OCI-LY7 (cell line): Measurements from ENCODE around the gene RHNO1. TPM values are rescaled to one million over a fixed set of nuclear protein-coding genes. Genes with fewer than 3 reads are reported as not detected.
A peak's percentile ranks its signal among the peaks of the same experiment; 100 is the strongest.

Experiments used
- BruUV-seq: library from RNA; stranded (reverse); fragments of 400-500 nt; replicated peaks from 2 replicates; lab custom pipeline; 2021; lab: Mats Ljungman, UMichigan
- CTCF ChIA-PET: fragments of 300-600 bp; sonication (Branson Sonifier 250); formaldehyde crosslinking; loops from one replicate; lab custom pipeline; 2022; ENCODE audit warnings: antibody characterized with exemption; ENCODE audit not compliant: unreplicated experiment; lab: Charles Lee
- POLR2A ChIA-PET: fragments of 300-600 bp; sonication (Branson Sonifier 250); formaldehyde crosslinking; loops from one replicate; lab custom pipeline; 2022; ENCODE audit warnings: antibody characterized with exemption; lab: Charles Lee
- DNase-seq: peaks from one replicate; pipeline ENCODE4 v3.0.0-alpha.2; 2015; ENCODE audit warnings: low spot score
- H2AFZ ChIP-seq: fragments of 200-600 bp; sonication (generic), shearing (Covaris generic); 2 replicates; pipeline ENCODE4 v1.6.1; 2014; ENCODE audit warnings: mild to moderate bottlenecking, antibody characterized with exemption, low read length, moderate library complexity
- H3K27ac ChIP-seq: fragments of 200-600 bp; sonication (generic); 2 replicates; pipeline ENCODE4 v1.5.1; 2014; ENCODE audit warnings: mixed run types, low read depth, mild to moderate bottlenecking, moderate library complexity, low read length, inconsistent platforms; ENCODE audit not compliant: poor library complexity, severe bottlenecking
- H3K36me3 ChIP-seq: fragments of 200-600 bp; sonication (generic); 2 replicates; pipeline ENCODE4 v1.6.1; 2014; ENCODE audit warnings: mild to moderate bottlenecking, antibody characterized with exemption, low read length, moderate library complexity, mixed read lengths; ENCODE audit not compliant: insufficient read depth
- H3K4me1 ChIP-seq: fragments of 200-600 bp; sonication (generic); 2 replicates; pipeline ENCODE4 v1.5.1; 2014; ENCODE audit warnings: mild to moderate bottlenecking, low read length; ENCODE audit not compliant: insufficient read depth, poor library complexity, severe bottlenecking
- H3K4me2 ChIP-seq: fragments of 200-600 bp; sonication (generic); 2 replicates; pipeline ENCODE4 v1.6.1; 2014; ENCODE audit warnings: mild to moderate bottlenecking, low read length
- H3K4me3 ChIP-seq: fragments of 200-600 bp; sonication (generic); 2 replicates; pipeline ENCODE4 v1.5.1; 2014; ENCODE audit warnings: mild to moderate bottlenecking, low read depth, low read length; ENCODE audit not compliant: poor library complexity, severe bottlenecking
- H3K79me2 ChIP-seq: fragments of 200-600 bp; sonication (generic); 2 replicates; pipeline ENCODE4 v1.6.1; 2016; ENCODE audit warnings: low read depth, mild to moderate bottlenecking, low read length, moderate library complexity, mixed read lengths; ENCODE audit not compliant: insufficient read depth
- H3K9me2 ChIP-seq: fragments of 200-600 bp; sonication (generic); 2 replicates; pipeline ENCODE4 v1.6.1; 2016; ENCODE audit warnings: mild to moderate bottlenecking, low read length, mixed read lengths; ENCODE audit not compliant: insufficient read depth
- H3K9me3 ChIP-seq: fragments of 200-600 bp; sonication (generic); 2 replicates; pipeline ENCODE4 v1.6.1; 2014; ENCODE audit warnings: mild to moderate bottlenecking, mixed run types, low read length, mixed read lengths
- H4K20me1 ChIP-seq: fragments of 200-600 bp; sonication (generic); 2 replicates; pipeline ENCODE4 v1.6.1; 2014; ENCODE audit warnings: mild to moderate bottlenecking, antibody characterized with exemption, low read length, moderate library complexity, mixed read lengths; ENCODE audit not compliant: insufficient read depth
- EZH2phosphoT487 ChIP-seq: fragments of 200-600 bp; sonication (generic); IDR thresholded peaks from 2 replicates; pipeline ENCODE4 v1.6.1; 2018; ENCODE audit warnings: low read depth, borderline replicate concordance, mild to moderate bottlenecking, mixed run types, antibody characterized with exemption, low read length, moderate library complexity, mixed read lengths
- intact Hi-C: fragments of 100-400 bp; cut with micrococcal nuclease; formaldehyde crosslinking; loops from one replicate; pipeline ENCODE4 v1.10.0; 2022; ENCODE audit not compliant: unreplicated experiment
- total RNA-seq, 2 experiments: library from RNA; depleted of rRNA in 1 of 2; stranded (reverse); fragments of >200 nt in 1 of 2; shearing (Covaris generic) in 1 of 2; gene quantifications; 2 replicates each; pipeline ENCODE4 v1.2.3, GENCODE V29; 2014 to 2022
- TF ChIP-seq, protein P1 (sequence below): fragments of 200-600 bp; sonication (generic); conservative IDR thresholded peaks from 2 replicates; pipeline ENCODE4 v1.5.1; 2014; ENCODE audit warnings: mild to moderate bottlenecking, antibody characterized with exemption, low read length, moderate library complexity, mixed read lengths

Gene RHNO1
- total RNA-seq, 2 experiments from 2014 or later: 48.3 to 69.8 TPM

DNA sequence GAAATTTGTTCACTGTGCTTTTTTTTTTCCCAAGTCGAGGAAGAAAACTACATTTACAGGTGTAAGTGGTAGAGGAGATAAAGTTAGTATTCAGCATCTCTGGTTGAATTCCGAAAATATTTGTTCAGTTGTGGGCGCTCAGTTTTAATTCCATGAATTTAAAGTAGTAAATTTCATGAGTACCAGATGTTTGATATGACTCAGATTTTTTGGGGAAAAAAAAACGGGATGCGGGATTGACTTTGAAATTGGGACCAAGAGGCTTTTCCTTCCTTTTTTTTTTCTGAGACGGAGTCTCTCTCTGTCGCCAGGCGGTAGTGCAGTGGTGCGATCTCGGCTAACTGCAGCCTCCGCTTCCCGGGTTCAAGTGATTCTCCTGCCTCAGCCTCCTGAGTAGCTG is 15.2 kb downstream of the RHNO1 start:
- Histone ChIP-seq H3K9me3 (no peaks in the 10 kb centered on the region), H3K4me2 (peak overlapping the region; percentile 97; the same call in 1 of the 2 replicates), H3K36me3 (peaks cover 25% of the 10 kb centered on the region), H3K79me2 (no peaks in the 10 kb centered on the region; the same call in 1 of the 2 replicates), H3K4me1 (peaks cover 6% of the 10 kb centered on the region), H3K9me2 (no peaks in the 10 kb centered on the region), H3K27ac (no peak overlapping the region), H3K4me3 (no peak overlapping the region), H2AFZ (no peak overlapping the region), H4K20me1 (no peaks in the 10 kb centered on the region)
- DNase-seq: no peak
- ChIA-PET CTCF (no interaction called here), POLR2A (no interaction called here)
- no peak for TF ChIP-seq EZH2phosphoT487
- TF ChIP-seq, protein P1, sequence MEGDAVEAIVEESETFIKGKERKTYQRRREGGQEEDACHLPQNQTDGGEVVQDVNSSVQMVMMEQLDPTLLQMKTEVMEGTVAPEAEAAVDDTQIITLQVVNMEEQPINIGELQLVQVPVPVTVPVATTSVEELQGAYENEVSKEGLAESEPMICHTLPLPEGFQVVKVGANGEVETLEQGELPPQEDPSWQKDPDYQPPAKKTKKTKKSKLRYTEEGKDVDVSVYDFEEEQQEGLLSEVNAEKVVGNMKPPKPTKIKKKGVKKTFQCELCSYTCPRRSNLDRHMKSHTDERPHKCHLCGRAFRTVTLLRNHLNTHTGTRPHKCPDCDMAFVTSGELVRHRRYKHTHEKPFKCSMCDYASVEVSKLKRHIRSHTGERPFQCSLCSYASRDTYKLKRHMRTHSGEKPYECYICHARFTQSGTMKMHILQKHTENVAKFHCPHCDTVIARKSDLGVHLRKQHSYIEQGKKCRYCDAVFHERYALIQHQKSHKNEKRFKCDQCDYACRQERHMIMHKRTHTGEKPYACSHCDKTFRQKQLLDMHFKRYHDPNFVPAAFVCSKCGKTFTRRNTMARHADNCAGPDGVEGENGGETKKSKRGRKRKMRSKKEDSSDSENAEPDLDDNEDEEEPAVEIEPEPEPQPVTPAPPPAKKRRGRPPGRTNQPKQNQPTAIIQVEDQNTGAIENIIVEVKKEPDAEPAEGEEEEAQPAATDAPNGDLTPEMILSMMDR: no peak
- intact Hi-C loops: loop anchor here (5.0 kb wide), 1 partner anchor 50 kb away; no protein-coding TSS in a partner anchor
- BruUV-seq: no TSS peak

DNA sequence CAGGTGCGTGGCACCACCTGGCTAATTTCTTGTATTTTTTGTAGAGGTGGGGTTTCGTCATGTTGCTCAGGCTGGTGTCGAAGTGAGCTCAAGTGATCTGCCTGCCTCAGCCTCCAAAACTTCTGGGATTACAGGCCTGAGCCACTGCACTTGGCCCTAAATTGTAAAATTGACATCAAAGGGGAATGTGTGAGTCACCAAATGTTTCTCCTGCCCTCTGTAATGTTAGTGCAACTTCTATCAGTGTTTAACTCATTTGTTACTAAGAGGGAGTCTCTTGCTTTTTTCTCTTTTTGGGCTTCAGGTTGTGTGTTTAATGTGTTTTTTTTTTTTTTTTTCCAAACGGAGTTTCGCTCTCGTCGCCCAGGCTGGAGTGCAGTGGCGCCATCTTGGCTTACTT is 16.0 kb downstream of the RHNO1 start:
- intact Hi-C loops: loop anchor here (5.0 kb wide), 1 partner anchor 49 kb away; no protein-coding TSS in a partner anchor
- H3K27ac ChIP-seq: no peak overlapping the region
- peaks cover 6% of the 10 kb centered on the region for H3K4me1 ChIP-seq
- H2AFZ ChIP-seq: no peak overlapping the region
- ChIA-PET POLR2A (no interaction called here), CTCF (no interaction called here)
- H4K20me1 ChIP-seq: no peaks in the 10 kb centered on the region
- TF ChIP-seq, protein P1: no peak
- no peak for TF ChIP-seq EZH2phosphoT487
- H3K79me2 ChIP-seq: no peaks in the 10 kb centered on the region; the same call in 1 of the 2 replicates
- H3K9me3 ChIP-seq: no peaks in the 10 kb centered on the region
- no peak overlapping the region for H3K4me3 ChIP-seq
- no peak overlapping the region for H3K4me2 ChIP-seq
- no TSS peak for BruUV-seq
- H3K9me2 ChIP-seq: no peaks in the 10 kb centered on the region
- peaks cover 18% of the 10 kb centered on the region for H3K36me3 ChIP-seq
- no peak for DNase-seq

DNA sequence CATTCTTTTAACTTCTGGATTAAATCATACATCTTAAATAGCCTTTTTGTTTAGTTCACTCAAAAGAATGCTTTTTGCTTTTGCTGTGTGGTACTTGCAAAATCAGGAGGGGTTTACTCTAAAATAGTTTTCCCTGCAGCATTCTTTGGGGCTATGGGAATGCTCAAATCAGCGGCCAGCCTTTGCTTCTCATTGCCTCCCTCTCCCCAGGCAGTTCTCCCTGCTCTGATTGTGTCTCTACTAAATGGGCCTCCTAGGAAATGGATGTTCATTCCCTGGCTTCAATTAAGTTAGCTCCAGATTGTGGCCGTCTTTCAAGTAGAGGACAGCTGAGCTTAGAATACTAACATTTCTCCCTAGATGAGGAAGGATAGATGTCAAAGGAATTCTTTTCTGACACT is 18.0 kb downstream of the RHNO1 start:
- no peak overlapping the region for H3K4me2 ChIP-seq
- no TSS peak for BruUV-seq
- no peaks in the 10 kb centered on the region for H3K9me2 ChIP-seq
- DNase-seq: no peak
- no peaks in the 10 kb centered on the region for H3K9me3 ChIP-seq
- H3K27ac ChIP-seq: no peak overlapping the region
- H3K79me2 ChIP-seq: no peaks in the 10 kb centered on the region; the same call in 1 of the 2 replicates
- H3K4me3 ChIP-seq: no peak overlapping the region
- ChIA-PET POLR2A (interaction anchor here (1.4 kb wide), 1 partner anchor 38 kb away, joined by 3 read pairs; no protein-coding TSS in a partner anchor), CTCF (no interaction called here)
- peaks cover 5% of the 10 kb centered on the region for H3K4me1 ChIP-seq
- no peaks in the 10 kb centered on the region for H4K20me1 ChIP-seq
- no peaks in the 10 kb centered on the region for H3K36me3 ChIP-seq
- no peak overlapping the region for H2AFZ ChIP-seq
- intact Hi-C loops: no loop called here
- TF ChIP-seq, protein P1: no peak
- no peak for TF ChIP-seq EZH2phosphoT487
